ENCODE data around the gene SP8.
"Not testable (repeated sequence)": the region's sequence is repeated elsewhere in the genome, so short reads cannot be mapped to it uniquely, and the experiment has no call there.

Gene SP8

GRCh38 chr7:20786779-20787659 lies at the start of gene SP8:
Gene SP8 (minus strand): TSS chr7:20786886. CDS start chr7:20786798, 88 bp downstream.
- DNase-seq (ENCODE audit: low spot score): peak; percentile 74

GRCh38 chr7:20836424-20836823 lies 49.7 kb upstream of the SP8 start:
- DNase-seq (ENCODE audit: low spot score): not testable (repeated sequence)

- DNase-seq (ENCODE audit: low spot score): no peak
Measured at GRCh38 chr7:20835111-20835750, 48.5 kb upstream of the SP8 start.

GRCh38 chr7:20834656-20835055 lies 48.0 kb upstream of the SP8 start:
- DNase-seq (ENCODE audit: low spot score): no peak

- peak; percentile 36 for DNase-seq (ENCODE audit: low spot score)
Measured at GRCh38 chr7:20831956-20832355, 45.3 kb upstream of the SP8 start.

- no peak for DNase-seq (ENCODE audit: low spot score)
Measured at GRCh38 chr7:20831451-20831850, 44.8 kb upstream of the SP8 start.

GRCh38 chr7:20828947-20829346 lies 42.3 kb upstream of the SP8 start:
- DNase-seq (ENCODE audit: low spot score): no peak

- no peak for DNase-seq (ENCODE audit: low spot score)
Measured at GRCh38 chr7:20827172-20827571, 40.5 kb upstream of the SP8 start.

GRCh38 chr7:20826243-20826642 lies 39.6 kb upstream of the SP8 start:
- DNase-seq (ENCODE audit: low spot score): no peak

GRCh38 chr7:20825555-20825954 lies 38.9 kb upstream of the SP8 start:
- no peak for DNase-seq (ENCODE audit: low spot score)

GRCh38 chr7:20821390-20821789 lies 34.7 kb upstream of the SP8 start:
- DNase-seq (ENCODE audit: low spot score): not testable (repeated sequence)

GRCh38 chr7:20816372-20816959 lies 29.8 kb upstream of the SP8 start:
- DNase-seq (ENCODE audit: low spot score): no peak

- DNase-seq (ENCODE audit: low spot score): no peak
Measured at GRCh38 chr7:20804345-20804744, 17.7 kb upstream of the SP8 start.

- DNase-seq (ENCODE audit: low spot score): no peak
Measured at GRCh38 chr7:20799566-20800366, 13.1 kb upstream of the SP8 start.

GRCh38 chr7:20798694-20799121 lies 12.0 kb upstream of the SP8 start:
- peak; percentile 33 for DNase-seq (ENCODE audit: low spot score)

GRCh38 chr7:20798081-20798693 lies 11.5 kb upstream of the SP8 start:
- peak; percentile 81 for DNase-seq (ENCODE audit: low spot score)

GRCh38 chr7:20797462-20798080 lies 10.9 kb upstream of the SP8 start:
- no peak for DNase-seq (ENCODE audit: low spot score)

- no peak for DNase-seq (ENCODE audit: low spot score)
Measured at GRCh38 chr7:20797042-20797461, 10.4 kb upstream of the SP8 start.

GRCh38 chr7:20796500-20796899 lies 9.8 kb upstream of the SP8 start:
- DNase-seq (ENCODE audit: low spot score): no peak

- peak; percentile 28 for DNase-seq (ENCODE audit: low spot score)
Measured at GRCh38 chr7:20795881-20796280, 9.2 kb upstream of the SP8 start.

- DNase-seq (ENCODE audit: low spot score): no peak
Measured at GRCh38 chr7:20795361-20795760, 8.7 kb upstream of the SP8 start.
